ENCODE data around the gene INPP5K. TPM values are rescaled to one million over a fixed set of nuclear protein-coding genes. Genes with fewer than 3 reads are reported as not detected.
A peak's percentile ranks its signal among the peaks of the same experiment; 100 is the strongest.

The INPP5K gene
- total and polyA plus RNA-seq, 12 donors, result 26.8 to 45.5 (median 34.8) TPM

- peak overlapping the region; percentile 50 to 91 (median 85) for H3K4me3 ChIP-seq
- peaks cover 4 to 55% (median 34%) of the 10 kb centered on the region in 9 donors for H3K4me1 ChIP-seq
- WGBS, 2 donors, result 0 to 1% methylated on average over 43 to 54 of the region's 62 CpGs
- intact Hi-C loops (cut with DNase I), result loop anchor here in 1 of 10 donors (10.0 kb wide), 1 partner anchor 287 kb away; the partner anchor contains the start of genes BHLHA9 and TRARG1
- peak overlapping the region; percentile 24 to 92 (median 86) for H3K27ac ChIP-seq
- ATAC-seq (peak in 7 of 8 donors; percentile 15 to 48 (median 34)), DNase-seq (peak; percentile 52 to 59)
- H3K9me3 ChIP-seq, result no peaks in the 10 kb centered on the region
- TF ChIP-seq CTCF (IDR thresholded peaks at IDR 0.05), result no peak
- H3K27me3 ChIP-seq, result no peaks in the 10 kb centered on the region
- peaks cover 0 to 9% (median 0%) of the 10 kb centered on the region in 9 donors for H3K36me3 ChIP-seq
Measured at GRCh38 chr17:1562176-1562643, 45.8 kb upstream of the INPP5K start.

GRCh38 chr17:1561420-1562175 lies 45.2 kb upstream of the INPP5K start:
- WGBS, 2 donors, result 6 to 7% methylated on average over 46 to 47 of the region's 47 CpGs
- Histone ChIP-seq H3K9me3 (no peaks in the 10 kb centered on the region), H3K4me3 (peak overlapping the region; percentile 50 to 91 (median 85)), H3K27me3 (no peaks in the 10 kb centered on the region), H3K36me3 (peaks cover 0 to 15% (median 0%) of the 10 kb centered on the region in 9 donors), H3K27ac (peak overlapping the region; percentile 24 to 92 (median 86)), H3K4me1 (peaks cover 4 to 55% (median 34%) of the 10 kb centered on the region in 9 donors)
- peak; percentile 5 to 47 (median 28) for ATAC-seq
- intact Hi-C loops (cut with DNase I), result loop anchor here in 1 of 10 donors (10.0 kb wide), 1 partner anchor 287 kb away; the partner anchor contains the start of genes BHLHA9 and TRARG1
- peak in 1 of 2 donors; percentile 33 for DNase-seq
- TF ChIP-seq CTCF (IDR thresholded peaks at IDR 0.05), result peak in 6 of 9 donors; percentile 8 to 51 (median 38)

GRCh38 chr17:1560858-1561355 lies 44.5 kb upstream of the INPP5K start:
- ATAC-seq (no peak), DNase-seq (no peak)
- Histone ChIP-seq H3K9me3 (no peaks in the 10 kb centered on the region), H3K4me3 (peak overlapping the region in 8 of 10 donors; percentile 66 to 91 (median 85)), H3K27me3 (no peaks in the 10 kb centered on the region), H3K27ac (no peak overlapping the region), H3K36me3 (peaks cover 0 to 22% (median 0%) of the 10 kb centered on the region in 9 donors), H3K4me1 (peaks cover 4 to 55% (median 34%) of the 10 kb centered on the region in 9 donors)
- TF ChIP-seq CTCF (IDR thresholded peaks at IDR 0.05), result no peak
- WGBS, 2 donors, result 75 to 81% methylated on average over 7 of the region's 7 CpGs
- intact Hi-C loops (cut with DNase I), result loop anchor here in 1 of 10 donors (10.0 kb wide), 1 partner anchor 286 kb away; the partner anchor contains the start of genes BHLHA9 and TRARG1
